C4-2B (cell line): ENCODE measurements around the gene IQGAP2.
"Not testable (repeated sequence)": the region's sequence is repeated elsewhere in the genome, so short reads cannot be mapped to it uniquely, and the experiment has no call there.

ENCODE experiments used
- CTCF ChIP-seq: fragments of 450-650 bp; conservative IDR thresholded peaks from 2 replicates; pipeline ENCODE4 v1.5.1; 2017; ENCODE audit warnings: mild to moderate bottlenecking
- ZFX ChIP-seq: fragments of 450-650 bp; IDR thresholded peaks from 2 replicates; pipeline ENCODE4 v1.6.1; 2017

GRCh38 chr5:76680826-76681225 is 277.7 kb downstream of the IQGAP2 start:
- TF ChIP-seq ZFX, CTCF: not testable (repeated sequence)
